Measurements from ENCODE around the gene USP43.

DNA sequence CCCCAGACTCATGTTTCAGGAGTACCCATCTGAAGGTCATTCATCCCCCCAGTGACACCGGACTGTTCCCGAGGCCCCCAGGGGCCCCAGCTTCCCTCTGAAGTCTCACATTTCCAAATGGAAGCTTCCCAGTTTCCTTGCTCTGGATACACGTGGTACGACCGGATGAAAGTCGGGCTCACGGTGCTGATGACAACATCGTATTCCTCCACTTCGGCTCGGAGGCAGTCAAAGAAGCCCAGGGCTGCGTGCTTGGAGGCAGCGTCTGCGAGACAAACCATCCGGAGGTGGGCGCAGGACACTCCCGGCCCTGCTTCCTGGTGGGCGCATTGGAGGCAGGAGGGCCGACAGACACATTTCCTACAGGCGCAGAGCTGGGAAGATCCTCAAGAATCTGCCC lies 127.3 kb downstream of the USP43 start:
- TF ChIP-seq, protein P1, sequence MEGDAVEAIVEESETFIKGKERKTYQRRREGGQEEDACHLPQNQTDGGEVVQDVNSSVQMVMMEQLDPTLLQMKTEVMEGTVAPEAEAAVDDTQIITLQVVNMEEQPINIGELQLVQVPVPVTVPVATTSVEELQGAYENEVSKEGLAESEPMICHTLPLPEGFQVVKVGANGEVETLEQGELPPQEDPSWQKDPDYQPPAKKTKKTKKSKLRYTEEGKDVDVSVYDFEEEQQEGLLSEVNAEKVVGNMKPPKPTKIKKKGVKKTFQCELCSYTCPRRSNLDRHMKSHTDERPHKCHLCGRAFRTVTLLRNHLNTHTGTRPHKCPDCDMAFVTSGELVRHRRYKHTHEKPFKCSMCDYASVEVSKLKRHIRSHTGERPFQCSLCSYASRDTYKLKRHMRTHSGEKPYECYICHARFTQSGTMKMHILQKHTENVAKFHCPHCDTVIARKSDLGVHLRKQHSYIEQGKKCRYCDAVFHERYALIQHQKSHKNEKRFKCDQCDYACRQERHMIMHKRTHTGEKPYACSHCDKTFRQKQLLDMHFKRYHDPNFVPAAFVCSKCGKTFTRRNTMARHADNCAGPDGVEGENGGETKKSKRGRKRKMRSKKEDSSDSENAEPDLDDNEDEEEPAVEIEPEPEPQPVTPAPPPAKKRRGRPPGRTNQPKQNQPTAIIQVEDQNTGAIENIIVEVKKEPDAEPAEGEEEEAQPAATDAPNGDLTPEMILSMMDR (IDR thresholded peaks at IDR 0.05): no peak
- TF ChIP-seq POLR2A (IDR thresholded peaks at IDR 0.05): no peak
